HUES48 (cell line): ENCODE results near the gene ELK3.
A peak's percentile ranks its signal among the peaks of the same experiment; 100 is the strongest.

Experiments used
- H3K27ac ChIP-seq: one replicate; pipeline ENCODE4 v1.7.0; 2013; ENCODE audit warnings: low read depth, low read length, inconsistent platforms
- H3K27me3 ChIP-seq: 2 replicates; pipeline ENCODE4 v1.6.1; 2013; ENCODE audit warnings: mild to moderate bottlenecking, low read length; ENCODE audit not compliant: control insufficient read depth, insufficient read depth
- H3K36me3 ChIP-seq: 2 replicates; pipeline ENCODE4 v1.6.1; 2013; ENCODE audit warnings: low read length; ENCODE audit not compliant: control insufficient read depth, insufficient read depth
- H3K4me1 ChIP-seq: 2 replicates; pipeline ENCODE4 v1.6.1; 2013; ENCODE audit warnings: mild to moderate bottlenecking, low read length; ENCODE audit not compliant: control insufficient read depth, insufficient read depth
- H3K4me3 ChIP-seq: 2 replicates; pipeline ENCODE4 v1.5.1; 2013; ENCODE audit warnings: mild to moderate bottlenecking, low read depth, low read length
- H3K9ac ChIP-seq: 2 replicates; pipeline ENCODE4 v1.6.1; 2013; ENCODE audit warnings: mild to moderate bottlenecking, low read depth, low read length, moderate library complexity
- H3K9me3 ChIP-seq: 2 replicates; pipeline ENCODE4 v1.6.1; 2013; ENCODE audit warnings: low read length; ENCODE audit not compliant: control insufficient read depth, insufficient read depth

ELK3 gene

DNA sequence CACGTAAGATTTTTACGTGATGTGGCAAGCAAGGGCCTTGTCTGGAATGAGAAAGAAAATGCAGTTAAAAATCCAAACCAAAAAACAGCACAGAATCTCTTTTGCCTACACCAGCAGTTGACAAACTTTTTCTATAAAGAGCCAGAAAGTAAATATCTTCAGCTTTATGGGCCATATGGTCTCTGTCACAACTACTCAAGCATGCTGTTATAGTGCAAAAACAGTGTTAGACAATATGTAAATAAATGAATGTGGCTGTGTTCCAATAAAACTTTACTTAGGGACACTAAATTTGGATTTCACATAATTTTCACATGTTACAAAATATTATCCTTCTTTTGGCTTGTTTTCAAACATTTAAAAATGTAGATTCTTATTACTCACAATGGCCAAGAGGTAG lies 6.2 kb upstream of the ELK3 start:
- Histone ChIP-seq H3K9ac (no peak overlapping the region), H3K27me3 (no peaks in the 10 kb centered on the region), H3K9me3 (no peaks in the 10 kb centered on the region), H3K4me1 (no peaks in the 10 kb centered on the region), H3K27ac (no peak overlapping the region), H3K4me3 (no peak overlapping the region), H3K36me3 (no peaks in the 10 kb centered on the region)

DNA sequence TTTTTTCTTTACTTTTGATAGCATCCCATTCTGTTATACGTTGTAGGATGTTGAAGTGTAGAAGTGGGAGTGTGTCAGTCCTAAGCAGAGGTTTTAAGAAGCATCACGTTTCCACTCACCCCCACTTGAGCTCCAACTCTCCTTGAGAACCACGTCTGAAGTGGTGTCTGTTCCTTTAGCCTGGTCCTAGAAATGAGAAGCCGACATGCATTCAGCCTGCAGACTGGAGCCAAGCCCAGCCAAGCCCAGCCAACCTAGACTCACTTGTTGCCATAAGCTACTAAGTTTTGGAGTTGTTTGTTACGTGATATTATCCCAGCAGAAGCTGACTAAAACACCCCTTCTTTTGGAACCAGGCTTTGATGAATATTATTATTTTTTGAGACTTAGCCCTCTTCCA lies 4.4 kb upstream of the ELK3 start:
- no peaks in the 10 kb centered on the region for H3K9me3 ChIP-seq
- no peaks in the 10 kb centered on the region for H3K4me1 ChIP-seq
- no peak overlapping the region for H3K4me3 ChIP-seq
- H3K27me3 ChIP-seq: peaks cover 5% of the 10 kb centered on the region; the same call in 1 of the 2 replicates
- no peak overlapping the region for H3K9ac ChIP-seq
- no peak overlapping the region for H3K27ac ChIP-seq
- no peaks in the 10 kb centered on the region for H3K36me3 ChIP-seq

DNA sequence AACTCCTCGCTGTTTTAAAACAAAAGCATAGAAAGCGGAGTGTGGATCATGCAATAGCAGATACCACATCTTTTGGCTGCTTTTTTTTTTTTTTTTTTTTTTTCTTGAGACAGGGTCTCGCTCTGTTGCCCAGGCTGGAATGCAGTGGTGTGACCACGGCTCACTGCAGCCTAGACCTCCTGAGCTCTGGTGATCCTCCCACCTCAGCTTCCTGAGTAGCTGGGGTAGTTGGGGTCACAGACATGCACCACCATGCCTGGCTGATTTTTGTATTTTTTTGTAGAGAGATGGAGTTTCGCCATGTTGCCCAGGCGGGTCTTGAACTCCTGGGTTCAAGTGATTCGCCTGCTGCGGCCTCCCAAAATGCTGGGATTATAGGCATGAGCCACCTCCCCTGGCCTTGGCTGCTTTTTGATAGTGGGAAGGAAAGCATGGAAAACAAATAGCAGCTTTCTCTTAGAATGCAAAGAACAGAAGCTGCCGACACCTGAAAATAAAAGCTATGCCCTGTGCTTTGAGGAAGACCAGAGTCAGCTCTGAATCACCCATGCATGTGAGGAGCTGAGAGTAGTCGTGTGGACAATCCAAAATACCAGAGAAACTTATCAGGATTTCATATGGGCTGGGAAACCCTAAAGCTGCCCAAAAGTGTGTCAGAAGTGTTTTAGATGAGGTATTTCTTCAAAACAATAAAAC lies 3.6 kb upstream of the ELK3 start:
- H3K9me3 ChIP-seq: no peaks in the 10 kb centered on the region
- H3K4me3 ChIP-seq: no peak overlapping the region
- H3K36me3 ChIP-seq: no peaks in the 10 kb centered on the region
- no peak overlapping the region for H3K9ac ChIP-seq
- H3K27ac ChIP-seq: no peak overlapping the region
- peaks cover 13% of the 10 kb centered on the region for H3K27me3 ChIP-seq
- no peaks in the 10 kb centered on the region for H3K4me1 ChIP-seq

DNA sequence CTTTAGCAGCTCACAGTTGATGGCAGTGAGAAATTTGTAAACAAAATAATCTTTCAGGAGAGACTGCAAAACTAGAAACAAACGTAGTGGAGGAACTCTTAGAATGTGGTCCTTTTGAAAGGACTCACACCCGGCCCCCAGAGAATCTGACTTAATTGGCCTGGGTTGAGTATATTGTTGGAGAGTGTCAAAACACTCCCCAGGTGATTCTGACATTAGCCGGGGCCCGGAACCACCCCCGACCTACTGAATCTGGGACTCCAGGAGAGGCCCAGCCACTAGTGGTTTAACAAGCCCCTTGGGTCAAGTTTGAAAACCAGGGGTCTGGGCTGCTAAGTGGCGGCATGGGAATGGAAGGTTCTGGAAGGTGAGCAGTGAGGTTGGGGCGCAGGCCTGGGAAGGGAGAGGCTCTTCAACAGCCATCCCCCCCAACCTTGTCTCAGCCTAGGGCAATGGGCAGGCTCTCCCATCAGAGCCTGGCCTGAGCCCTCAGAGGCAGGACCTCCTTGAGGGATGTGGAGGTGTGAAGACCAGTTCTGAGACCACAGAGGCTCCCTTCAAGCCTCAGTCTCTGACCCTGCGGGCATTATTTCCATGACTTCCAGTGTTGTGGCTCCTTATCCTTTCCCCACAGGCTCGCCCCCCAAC lies 1.1 kb upstream of the ELK3 start:
- peaks cover 12% of the 10 kb centered on the region for H3K4me1 ChIP-seq
- peaks cover 20% of the 10 kb centered on the region for H3K27me3 ChIP-seq
- no peak overlapping the region for H3K4me3 ChIP-seq
- H3K9me3 ChIP-seq: no peaks in the 10 kb centered on the region
- no peak overlapping the region for H3K27ac ChIP-seq
- no peaks in the 10 kb centered on the region for H3K36me3 ChIP-seq
- no peak overlapping the region for H3K9ac ChIP-seq

DNA sequence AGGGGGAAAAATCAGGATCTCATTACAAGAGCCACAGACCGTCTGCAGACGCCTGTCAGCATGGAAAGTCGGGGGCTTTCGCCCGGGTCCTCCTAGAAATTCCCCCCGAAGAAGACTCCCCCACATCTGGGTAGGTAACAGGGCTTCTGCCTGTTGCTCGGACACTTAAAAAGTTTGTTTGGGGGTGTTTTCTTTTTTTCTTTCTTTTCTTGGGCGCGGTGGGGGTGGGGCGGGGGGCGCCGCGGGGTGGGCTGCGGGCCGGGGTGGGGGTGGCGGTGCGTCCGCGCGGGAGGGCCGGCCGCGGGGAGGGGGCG lies 358 bp downstream of the ELK3 start:
- Histone ChIP-seq H3K4me1 (peaks cover 12% of the 10 kb centered on the region), H3K4me3 (peak overlapping the region; percentile 89), H3K9ac (peak overlapping the region; percentile 63; the same call in 1 of the 2 replicates), H3K36me3 (no peaks in the 10 kb centered on the region), H3K27ac (peak overlapping the region; percentile 35), H3K9me3 (no peaks in the 10 kb centered on the region), H3K27me3 (peaks cover 20% of the 10 kb centered on the region)

DNA sequence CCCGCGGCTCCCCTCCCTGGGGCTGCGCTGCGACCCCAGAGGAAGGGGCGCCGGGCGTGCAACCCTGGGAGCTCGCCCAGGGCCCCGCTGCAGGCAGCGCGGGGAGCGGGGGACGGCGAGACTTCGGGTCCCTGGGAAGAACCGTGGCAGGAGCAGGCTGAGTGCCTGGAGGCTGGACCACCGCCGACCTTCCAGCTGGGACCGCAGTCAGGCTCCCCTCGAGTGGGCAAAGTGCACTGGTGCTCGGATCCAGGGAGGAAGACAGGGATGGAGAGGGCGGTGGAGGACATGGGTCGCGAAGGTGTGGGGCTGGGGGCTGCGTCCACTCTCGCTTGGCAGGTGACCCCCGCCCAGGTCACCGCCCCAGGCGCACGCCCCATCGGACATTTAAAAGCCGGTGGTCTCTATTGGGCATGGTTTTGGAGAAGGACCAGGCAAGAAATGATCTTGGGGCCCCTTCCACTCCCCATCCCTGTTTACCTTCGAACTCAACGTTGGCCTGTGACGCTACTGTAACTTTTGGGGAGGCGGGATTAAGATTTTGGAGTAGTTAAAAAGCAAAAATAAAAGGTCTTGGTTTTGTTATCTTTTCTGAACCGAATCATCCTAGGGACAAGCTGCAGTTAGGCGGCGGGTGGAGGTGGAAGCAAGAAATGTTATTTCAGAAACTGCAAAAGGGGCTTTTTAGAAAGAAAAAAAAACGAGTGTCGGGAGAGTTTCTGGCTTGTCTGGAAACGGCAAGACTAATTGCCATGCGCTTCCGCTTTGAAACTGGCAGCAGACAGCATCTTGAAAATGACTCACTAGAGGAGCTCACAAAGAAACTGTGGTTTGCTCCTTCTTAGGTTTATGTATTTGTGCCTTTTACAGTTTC lies 1.0 kb downstream of the ELK3 start:
- H3K27ac ChIP-seq: peak overlapping the region; percentile 84
- H3K9me3 ChIP-seq: no peaks in the 10 kb centered on the region
- peak overlapping the region; percentile 66 for H3K9ac ChIP-seq
- peaks cover 12% of the 10 kb centered on the region for H3K4me1 ChIP-seq
- H3K4me3 ChIP-seq: peak overlapping the region; percentile 89
- H3K36me3 ChIP-seq: no peaks in the 10 kb centered on the region
- peaks cover 20% of the 10 kb centered on the region for H3K27me3 ChIP-seq

DNA sequence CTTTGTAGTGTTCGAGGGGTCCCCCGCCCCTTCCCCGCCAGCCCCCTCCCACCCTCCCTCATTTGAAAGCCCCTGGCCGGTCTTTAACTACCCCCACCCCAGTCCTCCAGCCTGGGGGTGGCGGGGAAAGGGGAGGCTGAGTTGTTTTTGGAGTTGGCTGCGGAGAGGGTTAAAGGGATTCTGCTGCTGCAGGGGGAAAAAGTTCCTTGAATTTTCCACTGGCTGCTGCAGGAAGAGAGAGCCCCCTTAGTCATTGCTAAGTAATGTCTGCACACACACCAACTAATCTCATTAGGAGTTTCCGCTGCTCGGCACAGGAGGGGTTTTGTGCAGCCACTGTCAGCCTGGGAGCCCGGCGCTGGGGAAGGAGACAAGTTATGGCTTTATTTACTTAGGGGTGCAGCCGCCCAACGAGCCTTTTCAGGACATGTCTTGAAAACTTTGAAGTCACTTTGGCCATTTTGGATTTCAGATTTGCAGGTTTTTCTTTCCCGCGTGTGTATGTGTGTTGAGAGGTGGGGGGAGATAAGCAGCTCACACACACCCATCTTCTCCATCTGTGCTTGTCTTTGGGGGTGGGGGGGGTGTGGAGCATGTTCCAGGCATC lies 1.8 kb downstream of the ELK3 start:
- H3K9ac ChIP-seq: no peak overlapping the region
- no peaks in the 10 kb centered on the region for H3K36me3 ChIP-seq
- peaks cover 20% of the 10 kb centered on the region for H3K27me3 ChIP-seq
- peak overlapping the region; percentile 89 for H3K4me3 ChIP-seq
- no peaks in the 10 kb centered on the region for H3K9me3 ChIP-seq
- H3K27ac ChIP-seq: peak overlapping the region; percentile 84
- H3K4me1 ChIP-seq: peaks cover 12% of the 10 kb centered on the region

DNA sequence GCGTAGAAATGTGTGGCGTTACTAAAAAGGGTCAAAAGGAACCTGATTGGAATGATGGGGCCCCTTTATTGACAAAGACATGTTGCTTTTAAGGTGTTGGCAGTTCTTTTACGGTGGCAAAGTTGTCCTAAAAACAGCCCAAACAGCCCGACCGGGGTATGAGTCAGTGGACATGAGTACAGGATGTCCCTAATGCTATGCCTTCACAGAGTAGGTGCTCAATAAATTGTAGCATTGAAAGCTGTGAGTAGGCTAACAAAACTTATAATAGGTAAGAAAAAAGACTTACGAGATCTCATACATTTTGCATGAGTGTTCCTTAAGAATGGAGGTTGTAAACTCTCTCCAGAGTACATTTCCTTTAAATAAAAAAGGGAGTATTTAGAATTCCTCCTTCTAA lies 2.6 kb downstream of the ELK3 start:
- H3K4me3 ChIP-seq: 0 out of 2 replicates have a peak overlapping the region, but pooled peaks have one; percentile 64
- H3K4me1 ChIP-seq: peaks cover 12% of the 10 kb centered on the region
- H3K9me3 ChIP-seq: no peaks in the 10 kb centered on the region
- H3K36me3 ChIP-seq: no peaks in the 10 kb centered on the region
- peaks cover 20% of the 10 kb centered on the region for H3K27me3 ChIP-seq
- no peak overlapping the region for H3K9ac ChIP-seq
- H3K27ac ChIP-seq: peak overlapping the region; percentile 84

DNA sequence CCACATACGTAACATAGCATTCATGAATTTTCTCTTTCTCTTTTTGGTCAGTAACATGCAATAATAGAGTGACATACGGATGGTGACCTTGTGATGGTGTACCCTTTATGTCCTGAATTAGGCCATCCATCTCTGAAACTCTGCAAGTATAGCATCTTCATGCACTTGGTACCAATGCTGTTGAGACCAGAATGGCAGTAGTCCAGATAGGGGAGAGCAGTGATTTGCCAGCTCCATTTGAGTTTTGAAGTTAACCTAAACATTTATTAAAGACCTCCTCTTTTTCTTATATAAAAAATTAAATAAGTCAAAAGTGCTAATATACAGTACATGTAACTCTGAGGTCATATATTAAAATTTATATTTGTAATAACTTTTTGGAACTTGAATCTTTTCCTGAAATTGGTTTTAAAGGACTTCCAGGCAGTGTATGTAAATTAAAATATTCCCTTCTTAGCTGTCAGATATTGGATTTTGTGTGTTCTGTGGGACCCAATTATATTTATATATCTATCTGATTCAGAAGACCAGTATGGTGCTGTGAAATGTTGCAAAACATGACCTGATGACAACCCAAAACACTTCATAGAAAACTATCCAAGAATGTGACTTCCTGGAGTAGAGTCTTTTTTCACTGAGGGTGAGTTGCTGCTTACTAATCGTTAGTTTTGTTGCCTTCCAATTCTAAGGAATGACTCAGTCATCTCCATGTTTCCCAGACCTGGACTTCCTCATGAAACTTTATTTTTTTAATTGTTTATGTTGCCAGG lies 3.5 kb downstream of the ELK3 start:
- Histone ChIP-seq H3K27ac (no peak overlapping the region), H3K4me1 (peaks cover 12% of the 10 kb centered on the region)

DNA sequence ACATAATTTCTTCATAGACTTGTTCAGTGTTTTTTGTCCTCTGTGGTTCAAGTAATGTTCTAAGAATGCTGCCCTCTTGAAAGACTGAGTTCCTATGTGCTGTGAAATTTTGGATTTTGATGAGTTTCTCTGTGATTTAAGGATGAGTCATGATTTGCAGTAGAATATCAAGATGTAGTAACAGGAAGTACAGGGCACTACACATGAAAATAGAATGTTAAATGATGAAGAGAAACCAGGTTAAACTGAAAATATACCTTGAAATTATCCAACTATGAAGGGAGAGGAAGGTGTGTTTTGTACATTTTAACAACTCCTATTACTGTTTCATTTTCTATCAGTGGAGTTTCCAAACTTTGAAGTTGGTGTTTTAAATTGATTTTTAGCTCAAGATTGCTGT lies 4.8 kb downstream of the ELK3 start:
- no peak overlapping the region for H3K27ac ChIP-seq
- H3K9ac ChIP-seq: no peak overlapping the region
- no peak overlapping the region for H3K4me3 ChIP-seq

More for the DNA sequence above, 3.5 kb downstream of the ELK3 start:
- Histone ChIP-seq H3K27me3 (peaks cover 20% of the 10 kb centered on the region), H3K36me3 (no peaks in the 10 kb centered on the region), H3K4me3 (no peak overlapping the region), H3K9me3 (no peaks in the 10 kb centered on the region), H3K9ac (no peak overlapping the region)

More for the DNA sequence above, 4.8 kb downstream of the ELK3 start:
- H3K36me3 ChIP-seq: no peaks in the 10 kb centered on the region
- H3K9me3 ChIP-seq: no peaks in the 10 kb centered on the region
- H3K4me1 ChIP-seq: peaks cover 12% of the 10 kb centered on the region
- H3K27me3 ChIP-seq: peaks cover 16% of the 10 kb centered on the region
